K562 (cell line): ENCODE measurements around the gene TP53BP1. TPM values are rescaled to one million over a fixed set of nuclear protein-coding genes. Genes with fewer than 3 reads are reported as not detected.
A peak's percentile ranks its signal among the peaks of the same experiment; 100 is the strongest.

Source experiments
- HDAC3 ChIP-seq: fragments of 450-650 bp; IDR thresholded peaks from 2 replicates; pipeline ENCODE4 v1.6.1; 2018; ENCODE audit warnings: borderline replicate concordance, mild to moderate bottlenecking, moderate library complexity; ENCODE audit not compliant: partially characterized antibody
- MGA ChIP-seq: fragments of 450-650 bp; IDR thresholded peaks from 2 replicates; pipeline ENCODE4 v1.6.1; 2016; ENCODE audit warnings: mild to moderate bottlenecking, moderate library complexity
- NELFE ChIP-seq: IDR thresholded peaks from 2 replicates; pipeline ENCODE4 v1.6.1; 2011; ENCODE audit warnings: mild to moderate bottlenecking; ENCODE audit not compliant: insufficient read depth, insufficient read length
- NR2C1 ChIP-seq, 2 experiments: fragments of 450-650 bp; IDR thresholded peaks; 2 replicates each; pipeline ENCODE4 v1.6.1; 2017; ENCODE audit warnings: mild to moderate bottlenecking in 2 of 2, antibody characterized with exemption in 1 of 2, inconsistent platforms in 1 of 2, missing compliant biosample characterization in 1 of 2, missing genetic modification characterization in 1 of 2
- PRMT5 ChIP-seq: sonication (generic); formaldehyde crosslinking; IDR thresholded peaks from 2 replicates; pipeline ENCODE4 v1.5.0; 2020; ENCODE audit warnings: missing genetic modification reagents
- RFX7 ChIP-seq: fragments of 250-450 bp; sonication (Bioruptor Pico); IDR thresholded peaks from 2 replicates; pipeline ENCODE4 v1.5.1; 2021; ENCODE audit warnings: mild to moderate bottlenecking
- SMAD4 ChIP-seq: fragments of 250-450 bp; sonication (Bioruptor Pico); conservative IDR thresholded peaks from 2 replicates; pipeline ENCODE4 v1.8.0; 2021; ENCODE audit warnings: inconsistent platforms, mild to moderate bottlenecking, moderate library complexity
- TSC22D4 ChIP-seq: fragments of 450-650 bp; IDR thresholded peaks from 2 replicates; pipeline ENCODE4 v1.6.1; 2016; ENCODE audit warnings: missing genetic modification characterization, missing biosample characterization, control low read depth
- ZNF146 ChIP-seq: IDR thresholded peaks from one replicate; pipeline ENCODE4 v1.6.1; 2018; ENCODE audit warnings: missing compliant biosample characterization; ENCODE audit not compliant: unreplicated experiment
- ZNF384 ChIP-seq: IDR thresholded peaks from 2 replicates; pipeline ENCODE4 v1.6.1; 2012; ENCODE audit warnings: low read depth, low read length, improper control_type of control experiment
- ZNF764 ChIP-seq: fragments of 250-450 bp; sonication (Bioruptor Pico); IDR thresholded peaks from 2 replicates; pipeline ENCODE4 v1.4.0; 2020; ENCODE audit warnings: low read depth, mild to moderate bottlenecking, moderate library complexity
- polyA plus RNA-seq, 8 experiments: library from polyadenylated mRNA; depleted of rRNA in 4 of 8; stranded (reverse) in 5 of 8; unstranded in 3 of 8; fragments of >200 nt; fragmentation: Nextera tagmentation in 2 of 8; fragmentation: Illumina TruSeq in 1 of 8; extraction: Ambion mirVana in 2 of 8; extraction: Trizol in 1 of 8; gene quantifications; 2 replicates each; pipeline versions ENCODE4 v1.2.1 to v1.2.3, GENCODE V29; 2011 to 2014; ENCODE audit warnings: inconsistent platforms in 1 of 8, missing spikeins in 1 of 8
- total RNA-seq, 7 experiments: library from RNA; depleted of rRNA in 6 of 7; stranded (reverse); fragments of >200 nt in 6 of 7; fragmentation: Illumina TruSeq in 2 of 7; extraction: Trizol in 2 of 7; gene quantifications; 2 replicates each; pipeline versions ENCODE4 v1.2.1 to v1.2.3, GENCODE V29; 2011 to 2021; ENCODE audit warnings: low replicate concordance in 1 of 7
- TF ChIP-seq, protein P1 (sequence below): fragments of 450-650 bp; formaldehyde crosslinking; IDR thresholded peaks from 2 replicates; pipeline ENCODE4 v1.4.0; 2020; ENCODE audit warnings: mild to moderate bottlenecking, mixed read lengths
- TF ChIP-seq, protein P2 (sequence below): fragments of 450-650 bp; IDR thresholded peaks from 2 replicates; pipeline ENCODE4 v1.6.1; 2016; ENCODE audit warnings: antibody characterized with exemption

TP53BP1 gene
- total and polyA plus RNA-seq, 9 of the 15 experiments (the other 6 are each of a cell fraction or from before 2014, with no cell fraction given) = 5.7 to 63.3 (median 30.9) TPM

GRCh38 chr15:43510200-43511011 is 17.4 kb upstream of the TP53BP1 start (continued):
- no peak; the same call in 1 of the 2 replicates for TF ChIP-seq MGA
- no peak for TF ChIP-seq HDAC3
- no peak for TF ChIP-seq ZNF146
- TF ChIP-seq ZNF764 (CRISPR knock-in tag) = no peak
- TF ChIP-seq RFX7 (CRISPR knock-in tag) = no peak
- TF ChIP-seq, protein P1, sequence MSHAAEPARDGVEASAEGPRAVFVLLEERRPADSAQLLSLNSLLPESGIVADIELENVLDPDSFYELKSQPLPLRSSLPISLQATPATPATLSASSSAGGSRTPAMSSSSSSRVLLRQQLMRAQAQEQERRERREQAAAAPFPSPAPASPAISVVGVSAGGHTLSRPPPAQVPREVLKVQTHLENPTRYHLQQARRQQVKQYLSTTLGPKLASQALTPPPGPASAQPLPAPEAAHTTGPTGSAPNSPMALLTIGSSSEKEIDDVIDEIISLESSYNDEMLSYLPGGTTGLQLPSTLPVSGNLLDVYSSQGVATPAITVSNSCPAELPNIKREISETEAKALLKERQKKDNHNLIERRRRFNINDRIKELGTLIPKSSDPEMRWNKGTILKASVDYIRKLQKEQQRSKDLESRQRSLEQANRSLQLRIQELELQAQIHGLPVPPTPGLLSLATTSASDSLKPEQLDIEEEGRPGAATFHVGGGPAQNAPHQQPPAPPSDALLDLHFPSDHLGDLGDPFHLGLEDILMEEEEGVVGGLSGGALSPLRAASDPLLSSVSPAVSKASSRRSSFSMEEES (CRISPR knock-in tag) = no peak
- TF ChIP-seq NR2C1 (IDR thresholded peaks at IDR 0.05) = no peak
- TF ChIP-seq NR2C1 (tag; IDR thresholded peaks at IDR 0.05) = no peak
- no peak for TF ChIP-seq NELFE
- no peak for TF ChIP-seq TSC22D4 (tag)
- no peak; the same call in none of the 2 replicates for TF ChIP-seq SMAD4
- TF ChIP-seq PRMT5 (CRISPR knock-in tag) = no peak
- TF ChIP-seq, protein P2, sequence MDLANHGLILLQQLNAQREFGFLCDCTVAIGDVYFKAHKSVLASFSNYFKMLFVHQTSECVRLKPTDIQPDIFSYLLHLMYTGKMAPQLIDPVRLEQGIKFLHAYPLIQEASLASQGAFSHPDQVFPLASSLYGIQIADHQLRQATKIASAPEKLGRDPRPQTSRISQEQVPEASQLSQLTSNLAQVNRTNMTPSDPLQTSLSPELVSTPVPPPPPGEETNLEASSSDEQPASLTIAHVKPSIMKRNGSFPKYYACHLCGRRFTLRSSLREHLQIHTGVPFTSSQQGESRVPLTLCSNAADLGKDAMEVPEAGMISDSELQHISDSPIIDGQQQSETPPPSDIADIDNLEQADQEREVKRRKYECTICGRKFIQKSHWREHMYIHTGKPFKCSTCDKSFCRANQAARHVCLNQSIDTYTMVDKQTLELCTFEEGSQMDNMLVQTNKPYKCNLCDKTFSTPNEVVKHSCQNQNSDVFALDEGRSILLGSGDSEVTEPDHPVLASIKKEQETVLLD = peak; percentile 54; the same call in 1 of the 2 replicates
- peak; percentile 77 for TF ChIP-seq ZNF384
